A673 (cell line): ENCODE measurements around the gene SIVA1. TPM values are rescaled to one million over a fixed set of nuclear protein-coding genes. Genes with fewer than 3 reads are reported as not detected.

Source experiments
- BruUV-seq: library from RNA; stranded (reverse); fragments of 400-500 nt; replicated peaks from 2 replicates; lab custom pipeline; 2021; lab: Mats Ljungman, UMichigan
- CTCF ChIA-PET: fragments of 300-600 bp; sonication (Branson Sonifier 250); formaldehyde crosslinking; loops from one replicate; lab custom pipeline; 2022; ENCODE audit warnings: antibody characterized with exemption; lab: Charles Lee
- POLR2A ChIA-PET: fragments of 300-600 bp; sonication (Branson Sonifier 250); formaldehyde crosslinking; loops from one replicate; lab custom pipeline; 2022; ENCODE audit warnings: antibody characterized with exemption; ENCODE audit not compliant: low non-redundant PET; lab: Charles Lee
- DNase-seq: peaks from one replicate; pipeline ENCODE4 v3.0.0-alpha.2; 2015; ENCODE audit warnings: low spot score
- H3K27ac ChIP-seq: fragments of 200-600 bp; sonication (generic); 2 replicates; pipeline ENCODE4 v1.5.1; 2016; ENCODE audit warnings: mixed run types, low read depth, mild to moderate bottlenecking, mixed read lengths, antibody characterized with exemption, low read length; ENCODE audit not compliant: poor library complexity, severe bottlenecking
- H3K27me3 ChIP-seq: fragments of 200-600 bp; sonication (generic); replicated peaks from 2 replicates; pipeline ENCODE4 v1.6.1; 2017; ENCODE audit warnings: mixed run types, low read depth, mild to moderate bottlenecking, mixed read lengths, antibody characterized with exemption, low read length; ENCODE audit not compliant: insufficient read depth, poor library complexity
- H3K36me3 ChIP-seq: fragments of 200-600 bp; sonication (generic); 2 replicates; pipeline ENCODE4 v1.6.1; 2016; ENCODE audit warnings: mixed run types, mild to moderate bottlenecking, mixed read lengths, antibody characterized with exemption, low read length; ENCODE audit not compliant: insufficient read depth, poor library complexity, severe bottlenecking
- H3K4me1 ChIP-seq: fragments of 200-600 bp; sonication (generic); 2 replicates; pipeline ENCODE4 v1.6.1; 2017; ENCODE audit warnings: mixed run types, mild to moderate bottlenecking, mixed read lengths, antibody characterized with exemption, low read length; ENCODE audit not compliant: insufficient read depth, poor library complexity, severe bottlenecking
- H3K4me3 ChIP-seq: fragments of 200-600 bp; sonication (generic); 2 replicates; pipeline ENCODE4 v1.5.1; 2016; ENCODE audit warnings: low read depth, mixed run types, mild to moderate bottlenecking, mixed read lengths, low read length; ENCODE audit not compliant: poor library complexity, severe bottlenecking
- H3K9me3 ChIP-seq: fragments of 200-600 bp; sonication (generic); 2 replicates; pipeline ENCODE4 v1.6.1; 2016; ENCODE audit warnings: mixed run types, low read depth, mild to moderate bottlenecking, mixed read lengths, antibody characterized with exemption, low read length; ENCODE audit not compliant: poor library complexity, severe bottlenecking
- CTCF ChIP-seq: fragments of 300-800, 200-600 bp; sonication (generic); conservative IDR thresholded peaks from 2 replicates; pipeline ENCODE4 v1.5.1; 2017; ENCODE audit warnings: low read depth, mild to moderate bottlenecking, antibody characterized with exemption, low read length, moderate library complexity, mixed read lengths
- EZH2 ChIP-seq: fragments of 200-600 bp; sonication (generic); IDR thresholded peaks from 2 replicates; pipeline ENCODE4 v1.6.1; 2017; ENCODE audit warnings: borderline replicate concordance, low read depth, mild to moderate bottlenecking, mixed read lengths, antibody characterized with exemption, low read length; ENCODE audit not compliant: poor library complexity, severe bottlenecking
- intact Hi-C: fragments of 100-400 bp; cut with micrococcal nuclease; formaldehyde crosslinking; loops from one replicate; pipeline ENCODE4 v1.10.0; 2022; ENCODE audit not compliant: unreplicated experiment
- total RNA-seq: library from RNA; stranded (reverse); gene quantifications from 2 replicates; pipeline ENCODE4 v1.2.3, GENCODE V29; 2021

SIVA1 gene
- total RNA-seq, 1 experiment from 2014 or later = 79.6 TPM

- TF ChIP-seq CTCF (no peak), EZH2 (no peak)
- POLR2A ChIA-PET = interaction anchor here (0.6 kb wide), 1 partner anchor 13 kb away, joined by 5 read pairs; the partner anchor contains the start of gene SIVA1
- BruUV-seq = no TSS peak
- CTCF ChIA-PET = no interaction called here
- Histone ChIP-seq H3K9me3 (no peaks in the 10 kb centered on the region), H3K27me3 (no peaks in the 10 kb centered on the region), H3K4me1 (peaks cover 5% of the 10 kb centered on the region), H3K4me3 (no peak overlapping the region), H3K36me3 (peaks cover 11% of the 10 kb centered on the region), H3K27ac (no peak overlapping the region)
- DNase-seq = no peak
- intact Hi-C loops = loop anchor here (5.0 kb wide), 1 partner anchor 282 kb away; no protein-coding TSS in a partner anchor
Observed at GRCh38 chr14:104765517-104765916, 12.6 kb downstream of the SIVA1 start.

GRCh38 chr14:104766256-104766862 is 13.4 kb downstream of the SIVA1 start:
- peaks cover 19% of the 10 kb centered on the region for H3K36me3 ChIP-seq
- H3K4me1 ChIP-seq = peaks cover 5% of the 10 kb centered on the region
- H3K27me3 ChIP-seq = no peaks in the 10 kb centered on the region
- DNase-seq = no peak
- no peak overlapping the region for H3K4me3 ChIP-seq
- H3K9me3 ChIP-seq = no peaks in the 10 kb centered on the region
- intact Hi-C loops = loop anchor here (5.0 kb wide), 1 partner anchor 281 kb away; no protein-coding TSS in a partner anchor
- CTCF ChIA-PET = interaction anchor here (0.7 kb wide), 1 partner anchor 170 kb away, joined by 4 read pairs; no protein-coding TSS in a partner anchor
- TF ChIP-seq CTCF (no peak), EZH2 (no peak)
- POLR2A ChIA-PET = interaction anchor here (0.6 kb wide), 1 partner anchor 14 kb away, joined by 3 read pairs; no protein-coding TSS in a partner anchor
- BruUV-seq = TSS peak; percentile 17
- H3K27ac ChIP-seq = no peak overlapping the region

- H3K9me3 ChIP-seq = no peaks in the 10 kb centered on the region
- BruUV-seq = no TSS peak
- DNase-seq = no peak
- H3K4me3 ChIP-seq = no peak overlapping the region
- H3K4me1 ChIP-seq = peaks cover 5% of the 10 kb centered on the region
- H3K36me3 ChIP-seq = peaks cover 26% of the 10 kb centered on the region
- TF ChIP-seq CTCF = no peak
- no peak for TF ChIP-seq EZH2
- ChIA-PET CTCF (no interaction called here), POLR2A (no interaction called here)
- intact Hi-C loops = loop anchor here (5.0 kb wide), 1 partner anchor 280 kb away; no protein-coding TSS in a partner anchor
- H3K27ac ChIP-seq = no peak overlapping the region
- H3K27me3 ChIP-seq = no peaks in the 10 kb centered on the region
Observed at GRCh38 chr14:104766863-104767633, 14.1 kb downstream of the SIVA1 start.
